PC-9 (cell line): ENCODE measurements around the gene SF3A2. TPM values are rescaled to one million over a fixed set of nuclear protein-coding genes. Genes with fewer than 3 reads are reported as not detected.

Experiments used
- BruUV-seq: library from RNA; stranded (reverse); fragments of 400-500 nt; replicated peaks from 2 replicates; lab custom pipeline; 2021; lab: Mats Ljungman, UMichigan
- CTCF ChIA-PET: fragments of 300-600 bp; sonication (Branson Sonifier 250); formaldehyde crosslinking; loops from one replicate; lab custom pipeline; 2022; ENCODE audit warnings: antibody characterized with exemption; lab: Charles Lee
- POLR2A ChIA-PET: fragments of 300-600 bp; sonication (Branson Sonifier 250); formaldehyde crosslinking; loops from one replicate; lab custom pipeline; 2022; ENCODE audit warnings: antibody characterized with exemption; ENCODE audit not compliant: unreplicated experiment; lab: Charles Lee
- DNase-seq, 2 experiments: peaks; one replicate each; pipeline versions ENCODE4 v3.0.0 to v3.0.0-alpha.2; 2015 to 2022; ENCODE audit warnings: mixed read lengths in 1 of 2
- H2AFZ ChIP-seq: fragments of 200-600 bp; sonication (generic); 2 replicates; pipeline ENCODE4 v1.8.1; 2017; ENCODE audit warnings: antibody characterized with exemption
- H3F3A ChIP-seq: fragments of 200-600 bp; sonication (generic); 2 replicates; pipeline ENCODE4 v1.8.1; 2017; ENCODE audit warnings: antibody characterized with exemption, mild to moderate bottlenecking, low read depth; ENCODE audit not compliant: insufficient read depth
- H3K27ac ChIP-seq: fragments of 200-600 bp; sonication (generic); 2 replicates; pipeline ENCODE4 v1.6.1; 2016; ENCODE audit warnings: mixed run types
- H3K27me3 ChIP-seq: fragments of 200-600 bp; sonication (generic); 2 replicates; pipeline ENCODE4 v1.6.1; 2016; ENCODE audit warnings: low read depth, mixed run types; ENCODE audit not compliant: insufficient read depth
- H3K36me3 ChIP-seq: fragments of 200-600 bp; sonication (generic); 2 replicates; pipeline ENCODE4 v1.6.1; 2016; ENCODE audit warnings: low read depth, mixed run types
- H3K4me1 ChIP-seq: fragments of 200-600 bp; sonication (generic); replicated peaks from 2 replicates; pipeline ENCODE4 v1.6.1; 2016; ENCODE audit warnings: mixed run types; ENCODE audit not compliant: insufficient read depth
- H3K4me2 ChIP-seq: fragments of 200-600 bp; sonication (generic); 2 replicates; pipeline ENCODE4 v1.6.1; 2017; ENCODE audit warnings: mixed run types
- H3K4me3 ChIP-seq: fragments of 200-600 bp; sonication (generic); 2 replicates; pipeline ENCODE4 v1.6.1; 2016; ENCODE audit warnings: mixed run types
- H3K79me2 ChIP-seq: fragments of 200-600 bp; sonication (generic); 2 replicates; pipeline ENCODE4 v1.6.1; 2017; ENCODE audit warnings: low read depth, mixed run types
- H3K9me2 ChIP-seq: fragments of 200-600 bp; sonication (generic); 2 replicates; pipeline ENCODE4 v1.8.1; 2017; ENCODE audit warnings: mild to moderate bottlenecking; ENCODE audit not compliant: insufficient read depth
- H3K9me3 ChIP-seq: fragments of 200-600 bp; sonication (generic); 2 replicates; pipeline ENCODE4 v1.8.1; 2016; ENCODE audit warnings: low read depth; ENCODE audit not compliant: insufficient read depth
- H4K20me1 ChIP-seq: fragments of 200-600 bp; sonication (generic); 2 replicates; pipeline ENCODE4 v1.8.1; 2017; ENCODE audit not compliant: insufficient read depth
- EZH2 ChIP-seq: fragments of 200-600 bp; sonication (generic); IDR thresholded peaks from 2 replicates; pipeline ENCODE4 v1.8.0; 2017; ENCODE audit warnings: antibody characterized with exemption, low read depth
- intact Hi-C: fragments of 100-400 bp; cut with micrococcal nuclease; formaldehyde crosslinking; loops from one replicate; pipeline ENCODE4 v1.10.0; 2022; ENCODE audit not compliant: unreplicated experiment
- total RNA-seq: library from RNA; stranded (reverse); gene quantifications from 2 replicates; pipeline ENCODE4 v1.2.3, GENCODE V29; 2021
- TF ChIP-seq, protein P1 (sequence below): fragments of 200-600 bp; sonication (generic); conservative IDR thresholded peaks from 2 replicates; pipeline ENCODE4 v1.6.1; 2017; ENCODE audit warnings: mixed run types, antibody characterized with exemption, mild to moderate bottlenecking, moderate library complexity

SF3A2 gene
- total RNA-seq, 1 experiment from 2014 or later = 83.0 TPM

- Histone ChIP-seq H3K9me3 (no peaks in the 10 kb centered on the region), H4K20me1 (no peaks in the 10 kb centered on the region), H3K4me1 (no peaks in the 10 kb centered on the region), H3K27me3 (no peaks in the 10 kb centered on the region), H3K4me2 (no peak overlapping the region), H2AFZ (no peak overlapping the region), H3F3A (no peaks in the 10 kb centered on the region), H3K9me2 (no peaks in the 10 kb centered on the region), H3K79me2 (no peaks in the 10 kb centered on the region), H3K4me3 (no peak overlapping the region), H3K27ac (no peak overlapping the region), H3K36me3 (no peaks in the 10 kb centered on the region)
- intact Hi-C loops = no loop called here
- DNase-seq = no peak
- ChIA-PET POLR2A (no interaction called here), CTCF (no interaction called here)
- BruUV-seq = no TSS peak
- TF ChIP-seq EZH2 = no peak
- TF ChIP-seq, protein P1, sequence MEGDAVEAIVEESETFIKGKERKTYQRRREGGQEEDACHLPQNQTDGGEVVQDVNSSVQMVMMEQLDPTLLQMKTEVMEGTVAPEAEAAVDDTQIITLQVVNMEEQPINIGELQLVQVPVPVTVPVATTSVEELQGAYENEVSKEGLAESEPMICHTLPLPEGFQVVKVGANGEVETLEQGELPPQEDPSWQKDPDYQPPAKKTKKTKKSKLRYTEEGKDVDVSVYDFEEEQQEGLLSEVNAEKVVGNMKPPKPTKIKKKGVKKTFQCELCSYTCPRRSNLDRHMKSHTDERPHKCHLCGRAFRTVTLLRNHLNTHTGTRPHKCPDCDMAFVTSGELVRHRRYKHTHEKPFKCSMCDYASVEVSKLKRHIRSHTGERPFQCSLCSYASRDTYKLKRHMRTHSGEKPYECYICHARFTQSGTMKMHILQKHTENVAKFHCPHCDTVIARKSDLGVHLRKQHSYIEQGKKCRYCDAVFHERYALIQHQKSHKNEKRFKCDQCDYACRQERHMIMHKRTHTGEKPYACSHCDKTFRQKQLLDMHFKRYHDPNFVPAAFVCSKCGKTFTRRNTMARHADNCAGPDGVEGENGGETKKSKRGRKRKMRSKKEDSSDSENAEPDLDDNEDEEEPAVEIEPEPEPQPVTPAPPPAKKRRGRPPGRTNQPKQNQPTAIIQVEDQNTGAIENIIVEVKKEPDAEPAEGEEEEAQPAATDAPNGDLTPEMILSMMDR = no peak
Measured at GRCh38 chr19:2216361-2217225, 20.0 kb upstream of the SF3A2 start.

DNA sequence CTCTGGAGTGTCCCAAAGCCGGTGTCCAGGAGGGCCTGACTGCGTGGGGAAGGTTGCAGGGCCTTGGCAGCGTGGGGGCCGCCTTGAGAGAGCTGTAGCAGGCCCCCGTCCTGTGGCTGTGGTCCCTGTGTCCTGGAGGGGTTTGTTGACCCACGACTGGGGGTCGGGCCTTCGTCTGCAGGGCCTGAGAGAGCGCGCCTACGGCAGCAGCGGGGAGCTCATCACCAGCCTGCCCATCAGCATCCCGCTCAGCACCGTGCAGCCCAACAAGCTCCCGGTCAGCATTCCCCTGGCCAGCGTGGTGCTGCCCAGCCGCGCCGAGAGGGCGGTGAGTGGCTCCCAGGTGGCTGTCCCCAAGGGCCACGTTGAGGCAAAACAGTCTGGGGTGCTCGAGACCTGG is 19.0 kb upstream of the SF3A2 start:
- H3K27ac ChIP-seq = no peak overlapping the region
- ChIA-PET CTCF (no interaction called here), POLR2A (no interaction called here)
- H4K20me1 ChIP-seq = no peaks in the 10 kb centered on the region
- H3K4me2 ChIP-seq = no peak overlapping the region
- H2AFZ ChIP-seq = no peak overlapping the region
- H3K79me2 ChIP-seq = no peaks in the 10 kb centered on the region
- H3K9me2 ChIP-seq = no peaks in the 10 kb centered on the region
- H3K4me3 ChIP-seq = no peak overlapping the region
- no peak for DNase-seq
- H3K9me3 ChIP-seq = no peaks in the 10 kb centered on the region
- no peaks in the 10 kb centered on the region for H3K4me1 ChIP-seq
- H3K36me3 ChIP-seq = no peaks in the 10 kb centered on the region
- no TSS peak for BruUV-seq
- no peaks in the 10 kb centered on the region for H3K27me3 ChIP-seq
- TF ChIP-seq, protein P1 = no peak
- TF ChIP-seq EZH2 = no peak
- intact Hi-C loops = no loop called here
- H3F3A ChIP-seq = no peaks in the 10 kb centered on the region

DNA sequence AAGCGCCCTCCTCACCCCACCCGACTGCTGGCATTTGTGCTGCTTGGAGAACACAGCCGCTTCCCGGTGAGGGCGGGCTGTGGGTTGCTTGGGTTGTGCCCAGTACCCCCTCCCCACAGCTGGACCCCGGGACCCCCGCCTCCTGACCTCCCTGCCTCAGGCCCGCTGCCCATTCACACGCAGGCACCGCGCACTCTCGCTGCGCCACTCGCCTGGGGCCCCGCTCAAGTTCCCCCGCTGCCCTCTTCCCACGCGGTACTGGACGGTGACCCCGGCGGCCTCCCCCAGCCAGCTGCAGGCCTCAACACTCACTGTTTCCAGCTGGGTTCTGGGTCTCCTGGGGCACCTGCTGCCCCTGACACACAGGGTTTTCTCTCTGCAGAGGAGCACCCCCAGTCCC is 16.9 kb upstream of the SF3A2 start:
- H3K4me3 ChIP-seq = no peak overlapping the region
- no peak overlapping the region for H3K4me2 ChIP-seq
- H3K36me3 ChIP-seq = no peaks in the 10 kb centered on the region
- ChIA-PET CTCF (no interaction called here), POLR2A (no interaction called here)
- H2AFZ ChIP-seq = no peak overlapping the region
- intact Hi-C loops = no loop called here
- DNase-seq = no peak
- no TSS peak for BruUV-seq
- no peaks in the 10 kb centered on the region for H4K20me1 ChIP-seq
- no peaks in the 10 kb centered on the region for H3K27me3 ChIP-seq
- H3K27ac ChIP-seq = no peak overlapping the region
- H3K9me3 ChIP-seq = no peaks in the 10 kb centered on the region
- TF ChIP-seq, protein P1 = no peak
- no peak for TF ChIP-seq EZH2
- H3K9me2 ChIP-seq = no peaks in the 10 kb centered on the region
- H3F3A ChIP-seq = no peaks in the 10 kb centered on the region
- no peaks in the 10 kb centered on the region for H3K4me1 ChIP-seq
- H3K79me2 ChIP-seq = no peaks in the 10 kb centered on the region
